Measurements from ENCODE around the gene RXRA.

DNA sequence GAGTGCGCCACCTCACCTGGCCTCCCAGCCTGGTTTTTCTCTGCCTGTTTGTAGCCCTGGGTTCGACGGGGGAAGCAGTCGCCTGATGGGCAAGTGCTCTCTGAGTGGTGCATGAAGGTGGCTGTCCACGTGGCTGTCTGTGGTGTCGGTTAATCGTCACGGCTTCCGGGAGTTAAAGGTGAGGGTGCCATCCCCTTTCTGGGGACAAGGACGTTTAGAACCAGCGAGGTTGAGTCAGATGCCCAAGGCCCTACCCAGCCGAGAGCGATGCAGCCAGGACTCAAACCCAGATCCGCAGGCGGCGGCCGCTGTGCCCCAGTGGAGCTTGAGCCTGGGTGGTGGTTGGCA is 47.7 kb downstream of the RXRA start:
- no peak for TF ChIP-seq CTCF (IDR thresholded peaks at IDR 0.05)
- TF ChIP-seq POLR2A (IDR thresholded peaks at IDR 0.05): no peak
